OCI-LY1 (cell line): Measurements from ENCODE around the gene PLXNB3.

Experiments
- EZH2 ChIP-seq: fragments of 200-600 bp; sonication (generic), shearing (Covaris generic); IDR thresholded peaks from 2 replicates; pipeline ENCODE4 v1.8.0; 2017; ENCODE audit warnings: borderline replicate concordance, mixed run types, mild to moderate bottlenecking, antibody characterized with exemption, low read length, moderate library complexity, mixed read lengths
- TF ChIP-seq, protein P1 (sequence below): fragments of 200-600 bp; sonication (generic), shearing (Covaris generic); IDR thresholded peaks from 2 replicates; pipeline ENCODE4 v1.5.1; 2017; ENCODE audit warnings: mild to moderate bottlenecking, antibody characterized with exemption, low read length, moderate library complexity, mixed read lengths

DNA sequence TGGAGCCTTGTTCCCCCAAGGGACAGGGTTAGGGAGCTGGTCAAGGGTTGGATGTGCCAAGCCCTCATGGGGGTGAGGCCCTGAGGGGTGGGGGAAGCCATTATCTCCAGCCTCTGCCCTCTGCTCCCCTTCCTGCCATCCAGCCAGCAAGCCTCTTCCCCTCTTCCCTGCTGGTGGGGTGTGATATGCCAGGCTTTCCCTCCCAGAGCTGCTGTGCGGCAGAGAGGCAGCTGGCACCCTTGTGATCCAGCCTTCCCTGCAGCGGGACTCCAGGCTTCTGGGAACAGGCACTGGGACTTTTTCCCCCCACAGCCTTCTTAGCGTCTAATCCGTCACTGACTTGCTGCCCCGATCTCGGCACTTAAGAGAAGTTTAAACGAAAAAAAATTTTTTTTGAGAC, 36.7 kb downstream of the PLXNB3 start:
- TF ChIP-seq, protein P1, sequence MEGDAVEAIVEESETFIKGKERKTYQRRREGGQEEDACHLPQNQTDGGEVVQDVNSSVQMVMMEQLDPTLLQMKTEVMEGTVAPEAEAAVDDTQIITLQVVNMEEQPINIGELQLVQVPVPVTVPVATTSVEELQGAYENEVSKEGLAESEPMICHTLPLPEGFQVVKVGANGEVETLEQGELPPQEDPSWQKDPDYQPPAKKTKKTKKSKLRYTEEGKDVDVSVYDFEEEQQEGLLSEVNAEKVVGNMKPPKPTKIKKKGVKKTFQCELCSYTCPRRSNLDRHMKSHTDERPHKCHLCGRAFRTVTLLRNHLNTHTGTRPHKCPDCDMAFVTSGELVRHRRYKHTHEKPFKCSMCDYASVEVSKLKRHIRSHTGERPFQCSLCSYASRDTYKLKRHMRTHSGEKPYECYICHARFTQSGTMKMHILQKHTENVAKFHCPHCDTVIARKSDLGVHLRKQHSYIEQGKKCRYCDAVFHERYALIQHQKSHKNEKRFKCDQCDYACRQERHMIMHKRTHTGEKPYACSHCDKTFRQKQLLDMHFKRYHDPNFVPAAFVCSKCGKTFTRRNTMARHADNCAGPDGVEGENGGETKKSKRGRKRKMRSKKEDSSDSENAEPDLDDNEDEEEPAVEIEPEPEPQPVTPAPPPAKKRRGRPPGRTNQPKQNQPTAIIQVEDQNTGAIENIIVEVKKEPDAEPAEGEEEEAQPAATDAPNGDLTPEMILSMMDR: no peak
- TF ChIP-seq EZH2: no peak
